ENCODE data around the gene TBC1D22A. TPM values are rescaled to one million over a fixed set of nuclear protein-coding genes. Genes with fewer than 3 reads are reported as not detected.

Gene TBC1D22A
- total RNA-seq, 1 experiment from 2014 or later = 27.6 TPM

- Mint-ChIP-seq H3K9me3 (ENCODE audit: low read depth, unreplicated experiment) (no peaks in the 10 kb centered on the region), H3K36me3 (ENCODE audit: insufficient read depth, unreplicated experiment) (peaks cover 3% of the 10 kb centered on the region), H3K4me1 (ENCODE audit: low read depth, unreplicated experiment) (no peaks in the 10 kb centered on the region), H3K27ac (ENCODE audit: unreplicated experiment) (no peak overlapping the region), H3K4me3 (ENCODE audit: low read depth, unreplicated experiment) (no peak overlapping the region), H3K27me3 (ENCODE audit: unreplicated experiment) (no peaks in the 10 kb centered on the region)
- no TSS peak for BruUV-seq (replicated peaks)
- TF ChIP-seq CTCF (IDR thresholded peaks at IDR 0.05; ENCODE audit: unreplicated experiment) = no peak
- DNase-seq = no peak
- CTCF ChIA-PET = interaction anchor here (0.5 kb wide), 1 partner anchor 194 kb away, joined by 3 read pairs; no protein-coding TSS in a partner anchor
- intact Hi-C loops (cut with micrococcal nuclease; ENCODE audit: unreplicated experiment) = no loop called here
These were observed 189.5 kb downstream of the TBC1D22A start for GRCh38 chr22:46951973-46952372.

- no peak for TF ChIP-seq CTCF (IDR thresholded peaks at IDR 0.05; ENCODE audit: unreplicated experiment)
- Mint-ChIP-seq H3K27ac (ENCODE audit: unreplicated experiment) (no peak overlapping the region), H3K4me1 (ENCODE audit: low read depth, unreplicated experiment) (no peaks in the 10 kb centered on the region), H3K27me3 (ENCODE audit: unreplicated experiment) (no peaks in the 10 kb centered on the region), H3K4me3 (ENCODE audit: low read depth, unreplicated experiment) (no peak overlapping the region), H3K9me3 (ENCODE audit: low read depth, unreplicated experiment) (no peaks in the 10 kb centered on the region), H3K36me3 (ENCODE audit: insufficient read depth, unreplicated experiment) (peaks cover 3% of the 10 kb centered on the region)
- intact Hi-C loops (cut with micrococcal nuclease; ENCODE audit: unreplicated experiment) = no loop called here
- no TSS peak for BruUV-seq (replicated peaks)
- DNase-seq = no peak
- CTCF ChIA-PET = no interaction called here
These were observed 191.7 kb downstream of the TBC1D22A start for GRCh38 chr22:46953968-46954765.

GRCh38 chr22:46954781-46955180, 192.3 kb downstream of the TBC1D22A start:
- Mint-ChIP-seq H3K36me3 (ENCODE audit: insufficient read depth, unreplicated experiment) (peaks cover 3% of the 10 kb centered on the region), H3K27ac (ENCODE audit: unreplicated experiment) (no peak overlapping the region), H3K27me3 (ENCODE audit: unreplicated experiment) (no peaks in the 10 kb centered on the region), H3K9me3 (ENCODE audit: low read depth, unreplicated experiment) (no peaks in the 10 kb centered on the region), H3K4me3 (ENCODE audit: low read depth, unreplicated experiment) (no peak overlapping the region), H3K4me1 (ENCODE audit: low read depth, unreplicated experiment) (no peaks in the 10 kb centered on the region)
- CTCF ChIA-PET = no interaction called here
- no TSS peak for BruUV-seq (replicated peaks)
- TF ChIP-seq CTCF (IDR thresholded peaks at IDR 0.05; ENCODE audit: unreplicated experiment) = no peak
- intact Hi-C loops (cut with micrococcal nuclease; ENCODE audit: unreplicated experiment) = no loop called here
- no peak for DNase-seq

GRCh38 chr22:46956498-46957215, 194.2 kb downstream of the TBC1D22A start:
- no peak for TF ChIP-seq CTCF (IDR thresholded peaks at IDR 0.05; ENCODE audit: unreplicated experiment)
- no TSS peak for BruUV-seq (replicated peaks)
- DNase-seq = no peak

More at GRCh38 chr22:46956498-46957215, 194.2 kb downstream of the TBC1D22A start:
- no peaks in the 10 kb centered on the region for H3K4me1 Mint-ChIP-seq (ENCODE audit: low read depth, unreplicated experiment)
- peaks cover 3% of the 10 kb centered on the region for H3K36me3 Mint-ChIP-seq (ENCODE audit: insufficient read depth, unreplicated experiment)
- intact Hi-C loops (cut with micrococcal nuclease; ENCODE audit: unreplicated experiment) = no loop called here
- H3K9me3 Mint-ChIP-seq (ENCODE audit: low read depth, unreplicated experiment) = no peaks in the 10 kb centered on the region
- no peak overlapping the region for H3K27ac Mint-ChIP-seq (ENCODE audit: unreplicated experiment)
- CTCF ChIA-PET = no interaction called here
- H3K27me3 Mint-ChIP-seq (ENCODE audit: unreplicated experiment) = no peaks in the 10 kb centered on the region
- no peak overlapping the region for H3K4me3 Mint-ChIP-seq (ENCODE audit: low read depth, unreplicated experiment)
